SU-DHL-6 (cell line): ENCODE results near the gene NTRK2.

ENCODE experiments used
- H2AFZ ChIP-seq: fragments of 200-600 bp; sonication (generic); 2 replicates; pipeline ENCODE4 v1.6.1; 2014; ENCODE audit warnings: low read depth, mild to moderate bottlenecking, moderate library complexity, mixed read lengths, antibody characterized with exemption, low read length; ENCODE audit not compliant: severe bottlenecking
- H3F3A ChIP-seq: fragments of 200-600 bp; shearing (Covaris generic); 2 replicates; pipeline ENCODE4 v1.6.0; 2016; ENCODE audit warnings: antibody characterized with exemption, mild to moderate bottlenecking; ENCODE audit not compliant: insufficient read depth
- H3K27ac ChIP-seq: fragments of 200-600 bp; sonication (generic); 2 replicates; pipeline ENCODE4 v1.5.1; 2016; ENCODE audit warnings: low read depth, mild to moderate bottlenecking, low read length, moderate library complexity, mixed read lengths
- H3K27me3 ChIP-seq: fragments of 200-600 bp; sonication (generic), shearing (Covaris generic); 2 replicates; pipeline ENCODE4 v1.6.0; 2014; ENCODE audit warnings: mild to moderate bottlenecking, low read length
- H3K36me3 ChIP-seq: fragments of 200-600 bp; sonication (generic); 2 replicates; pipeline ENCODE4 v1.6.1; 2014; ENCODE audit warnings: mild to moderate bottlenecking, low read length, mixed read lengths
- H3K4me2 ChIP-seq: fragments of 300-600, 200-600 bp; shearing (Covaris generic), sonication (generic); 2 replicates; pipeline ENCODE4 v1.6.0; 2014; ENCODE audit warnings: low read length, low read depth, mild to moderate bottlenecking; ENCODE audit not compliant: poor library complexity, severe bottlenecking
- H3K4me3 ChIP-seq: fragments of 200-600 bp; sonication (generic); 2 replicates; pipeline ENCODE4 v1.5.1; 2014; ENCODE audit warnings: antibody characterized with exemption, low read length, mild to moderate bottlenecking, mixed read lengths; ENCODE audit not compliant: insufficient read depth, poor library complexity, severe bottlenecking
- H3K79me2 ChIP-seq: fragments of 200-600 bp; sonication (generic); 2 replicates; pipeline ENCODE4 v1.6.1; 2014; ENCODE audit warnings: mild to moderate bottlenecking, low read length, moderate library complexity; ENCODE audit not compliant: insufficient read depth
- H3K9ac ChIP-seq: fragments of 200-600 bp; sonication (generic); 2 replicates; pipeline ENCODE4 v1.7.0; 2014; ENCODE audit warnings: mild to moderate bottlenecking, low read length
- H3K9me2 ChIP-seq: fragments of 200-600 bp; sonication (generic); replicated peaks from 2 replicates; pipeline ENCODE4 v1.6.1; 2014; ENCODE audit warnings: low read length; ENCODE audit not compliant: insufficient read depth
- H3K9me3 ChIP-seq: fragments of 200-600 bp; sonication (generic); 2 replicates; pipeline ENCODE4 v1.6.1; 2014; ENCODE audit warnings: low read length, mixed read lengths; ENCODE audit not compliant: insufficient read depth
- H4K20me1 ChIP-seq: fragments of 200-600 bp; sonication (generic); 2 replicates; pipeline ENCODE4 v1.6.1; 2014; ENCODE audit warnings: low read depth, mild to moderate bottlenecking, antibody characterized with exemption, low read length, moderate library complexity, mixed read lengths
- EZH2phosphoT487 ChIP-seq: fragments of 200-600 bp; sonication (generic), shearing (Covaris generic); conservative IDR thresholded peaks from 2 replicates; pipeline ENCODE4 v1.6.1; 2018; ENCODE audit warnings: mild to moderate bottlenecking, antibody characterized with exemption, low read length, moderate library complexity, mixed read lengths
- TF ChIP-seq, protein P1 (sequence below): fragments of 200-600 bp; sonication (generic); IDR thresholded peaks from one replicate; pipeline ENCODE4 v1.5.1; 2017; ENCODE audit warnings: antibody characterized with exemption, mild to moderate bottlenecking, low read length, moderate library complexity; ENCODE audit not compliant: insufficient read depth, poor library complexity, severe bottlenecking

NTRK2 gene

DNA sequence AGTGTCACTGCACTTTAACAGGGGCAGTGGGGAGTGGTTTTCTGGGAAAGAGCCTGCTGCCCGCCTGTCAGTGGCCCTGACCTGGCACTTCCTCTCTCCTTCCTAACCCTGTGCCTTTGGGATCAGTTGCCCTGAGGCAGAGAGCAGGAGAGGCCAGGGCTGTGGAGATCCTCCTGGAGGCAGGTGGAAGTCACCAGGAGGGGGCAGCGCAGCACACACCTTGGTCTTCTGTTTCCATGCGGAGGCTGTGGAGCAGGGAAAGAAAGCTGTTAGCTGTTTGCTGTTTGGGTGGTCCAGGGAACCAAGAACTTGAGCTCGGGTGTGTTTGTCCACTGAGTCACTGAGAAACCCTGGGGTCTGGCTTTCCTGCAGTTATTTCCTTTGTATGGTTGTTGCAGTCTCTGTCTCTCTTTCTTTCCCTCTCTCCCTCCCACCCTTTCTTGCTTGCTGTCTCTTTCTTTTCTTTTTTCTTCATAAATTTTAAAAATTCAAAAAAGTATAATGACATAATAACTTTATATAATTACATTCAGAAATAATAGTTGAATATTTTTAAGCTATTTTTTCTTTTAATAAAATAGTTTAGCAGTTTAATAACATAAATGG lies 28.1 kb downstream of the NTRK2 start:
- H3K36me3 ChIP-seq: no peaks in the 10 kb centered on the region
- H4K20me1 ChIP-seq: no peaks in the 10 kb centered on the region
- no peak overlapping the region for H3K4me2 ChIP-seq
- H3K4me3 ChIP-seq: no peak overlapping the region
- no peaks in the 10 kb centered on the region for H3K27me3 ChIP-seq
- no peaks in the 10 kb centered on the region for H3K9me3 ChIP-seq
- H3F3A ChIP-seq: no peaks in the 10 kb centered on the region
- no peak for TF ChIP-seq EZH2phosphoT487
- TF ChIP-seq, protein P1, sequence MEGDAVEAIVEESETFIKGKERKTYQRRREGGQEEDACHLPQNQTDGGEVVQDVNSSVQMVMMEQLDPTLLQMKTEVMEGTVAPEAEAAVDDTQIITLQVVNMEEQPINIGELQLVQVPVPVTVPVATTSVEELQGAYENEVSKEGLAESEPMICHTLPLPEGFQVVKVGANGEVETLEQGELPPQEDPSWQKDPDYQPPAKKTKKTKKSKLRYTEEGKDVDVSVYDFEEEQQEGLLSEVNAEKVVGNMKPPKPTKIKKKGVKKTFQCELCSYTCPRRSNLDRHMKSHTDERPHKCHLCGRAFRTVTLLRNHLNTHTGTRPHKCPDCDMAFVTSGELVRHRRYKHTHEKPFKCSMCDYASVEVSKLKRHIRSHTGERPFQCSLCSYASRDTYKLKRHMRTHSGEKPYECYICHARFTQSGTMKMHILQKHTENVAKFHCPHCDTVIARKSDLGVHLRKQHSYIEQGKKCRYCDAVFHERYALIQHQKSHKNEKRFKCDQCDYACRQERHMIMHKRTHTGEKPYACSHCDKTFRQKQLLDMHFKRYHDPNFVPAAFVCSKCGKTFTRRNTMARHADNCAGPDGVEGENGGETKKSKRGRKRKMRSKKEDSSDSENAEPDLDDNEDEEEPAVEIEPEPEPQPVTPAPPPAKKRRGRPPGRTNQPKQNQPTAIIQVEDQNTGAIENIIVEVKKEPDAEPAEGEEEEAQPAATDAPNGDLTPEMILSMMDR: peak; percentile 28
- H3K9me2 ChIP-seq: no peaks in the 10 kb centered on the region
- H3K79me2 ChIP-seq: no peaks in the 10 kb centered on the region
- H3K9ac ChIP-seq: no peak overlapping the region
- no peak overlapping the region for H2AFZ ChIP-seq
- no peak overlapping the region for H3K27ac ChIP-seq

GRCh38 chr9:84698323-84698722 lies 28.8 kb downstream of the NTRK2 start:
- Histone ChIP-seq H3K9me2 (no peaks in the 10 kb centered on the region), H2AFZ (no peak overlapping the region), H3K9me3 (no peaks in the 10 kb centered on the region), H4K20me1 (no peaks in the 10 kb centered on the region), H3K27me3 (no peaks in the 10 kb centered on the region), H3F3A (no peaks in the 10 kb centered on the region), H3K9ac (no peak overlapping the region), H3K27ac (no peak overlapping the region), H3K79me2 (no peaks in the 10 kb centered on the region), H3K36me3 (no peaks in the 10 kb centered on the region), H3K4me2 (no peak overlapping the region), H3K4me3 (no peak overlapping the region)
- TF ChIP-seq, protein P1: no peak
- TF ChIP-seq EZH2phosphoT487: no peak

DNA sequence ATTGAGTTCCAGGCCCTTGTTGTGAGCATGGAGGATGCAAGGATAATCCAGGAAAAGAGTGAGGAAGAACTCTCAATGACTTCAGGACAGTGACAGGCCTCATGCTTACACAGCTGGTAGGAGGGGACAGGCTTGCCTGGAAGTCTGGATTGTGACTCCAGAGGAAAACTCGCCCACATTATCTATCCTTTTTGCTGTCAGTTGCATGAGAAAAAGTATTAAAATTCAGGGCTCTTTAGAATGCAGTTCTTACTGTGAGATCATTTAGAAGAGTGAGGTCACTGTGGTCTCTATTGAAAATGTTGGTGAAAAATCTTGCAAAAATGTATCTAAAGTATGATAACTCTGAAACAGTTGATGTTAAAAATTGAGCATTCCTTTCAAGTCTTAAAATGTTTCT lies 30.5 kb downstream of the NTRK2 start:
- Histone ChIP-seq H3K4me3 (no peak overlapping the region), H3K4me2 (no peak overlapping the region), H3F3A (no peaks in the 10 kb centered on the region), H3K27ac (no peak overlapping the region), H2AFZ (no peak overlapping the region), H3K9me2 (no peaks in the 10 kb centered on the region), H3K9me3 (no peaks in the 10 kb centered on the region), H4K20me1 (no peaks in the 10 kb centered on the region), H3K36me3 (no peaks in the 10 kb centered on the region), H3K9ac (no peak overlapping the region), H3K27me3 (no peaks in the 10 kb centered on the region), H3K79me2 (no peaks in the 10 kb centered on the region)
- TF ChIP-seq, protein P1: no peak
- TF ChIP-seq EZH2phosphoT487: no peak
